Activated gamma-delta T cell treated with Interleukin-2 at 50 U/mL for 16 hours (primary cell): ENCODE measurements around the gene MASP2.
"Not testable (repeated sequence)": the region's sequence is repeated elsewhere in the genome, so short reads cannot be mapped to it uniquely, and the experiment has no call there.

Experiments
- DNase-seq: peaks from one replicate; pipeline ENCODE4 v3.0.0-alpha.2; 2020

The MASP2 gene

GRCh38 chr1:11046625-11047365 is at the start of gene MASP2:
MASP2 (minus strand) TSS chr1:11047239; CDS start chr1:11047207, 32 bp downstream.
- DNase-seq: no peak

GRCh38 chr1:11083784-11084183 is 36.7 kb upstream of the MASP2 start:
- not testable (repeated sequence) for DNase-seq

GRCh38 chr1:11080931-11081330 is 33.9 kb upstream of the MASP2 start:
- no peak for DNase-seq

- no peak for DNase-seq
These were observed 31.6 kb upstream of the MASP2 start for GRCh38 chr1:11078631-11079030.

- DNase-seq: not testable (repeated sequence)
These were observed 26.4 kb upstream of the MASP2 start for GRCh38 chr1:11073398-11073797.

- DNase-seq: no peak
These were observed 25.3 kb upstream of the MASP2 start for GRCh38 chr1:11072216-11072917.

- DNase-seq: no peak
These were observed 24.6 kb upstream of the MASP2 start for GRCh38 chr1:11071463-11072215.

GRCh38 chr1:11070876-11071275 is 23.8 kb upstream of the MASP2 start:
- no peak for DNase-seq

GRCh38 chr1:11068600-11069473 is 21.8 kb upstream of the MASP2 start:
- no peak for DNase-seq

GRCh38 chr1:11067716-11068599 is 20.9 kb upstream of the MASP2 start:
- DNase-seq: no peak

GRCh38 chr1:11065796-11066195 is 18.8 kb upstream of the MASP2 start:
- no peak for DNase-seq

- no peak for DNase-seq
These were observed 17.9 kb upstream of the MASP2 start for GRCh38 chr1:11064942-11065341.

- DNase-seq: not testable (repeated sequence)
These were observed 17.0 kb upstream of the MASP2 start for GRCh38 chr1:11063937-11064537.

GRCh38 chr1:11062965-11063401 is 15.9 kb upstream of the MASP2 start:
- peak; percentile 21 for DNase-seq

GRCh38 chr1:11061652-11062365 is 14.8 kb upstream of the MASP2 start:
- DNase-seq: no peak

- DNase-seq: peak; percentile 86
These were observed 13.2 kb upstream of the MASP2 start, which contains the start of gene SRM for GRCh38 chr1:11059968-11060830. SRM (minus strand) TSS chr1:11060018; CDS start chr1:11059943, 75 bp downstream.

GRCh38 chr1:11059155-11059967 is 12.3 kb upstream of the MASP2 start:
- no peak for DNase-seq

GRCh38 chr1:11058595-11059154 is 11.6 kb upstream of the MASP2 start:
- no peak for DNase-seq
